ENCODE data around the gene SFR1. TPM values are rescaled to one million over a fixed set of nuclear protein-coding genes. Genes with fewer than 3 reads are reported as not detected.

The SFR1 gene
- total RNA-seq, 3 donors from 2014 or later: 6.3 to 11.4 (median 8.2) TPM

DNA sequence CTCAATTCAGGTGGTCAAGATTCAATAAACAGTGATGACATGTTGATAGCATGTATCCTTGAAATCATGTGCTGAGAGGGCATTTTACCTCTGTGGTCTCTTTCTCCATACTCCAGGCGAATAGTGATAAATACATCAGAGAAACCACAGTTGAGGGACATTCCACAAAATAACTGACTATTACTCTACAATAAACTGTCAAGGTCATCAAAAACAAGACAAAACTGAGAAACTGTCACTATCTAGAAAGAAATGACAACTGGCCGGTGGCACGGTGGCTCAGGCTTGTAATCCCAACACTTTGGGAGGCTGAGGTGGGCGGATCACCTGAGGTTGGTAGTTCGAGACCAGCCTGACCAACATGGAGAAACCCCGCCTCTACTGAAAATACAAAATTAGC, 16.2 kb downstream of the SFR1 start:
- no peak for TF ChIP-seq POLR2A (IDR thresholded peaks at IDR 0.05)
- TF ChIP-seq, protein P1, sequence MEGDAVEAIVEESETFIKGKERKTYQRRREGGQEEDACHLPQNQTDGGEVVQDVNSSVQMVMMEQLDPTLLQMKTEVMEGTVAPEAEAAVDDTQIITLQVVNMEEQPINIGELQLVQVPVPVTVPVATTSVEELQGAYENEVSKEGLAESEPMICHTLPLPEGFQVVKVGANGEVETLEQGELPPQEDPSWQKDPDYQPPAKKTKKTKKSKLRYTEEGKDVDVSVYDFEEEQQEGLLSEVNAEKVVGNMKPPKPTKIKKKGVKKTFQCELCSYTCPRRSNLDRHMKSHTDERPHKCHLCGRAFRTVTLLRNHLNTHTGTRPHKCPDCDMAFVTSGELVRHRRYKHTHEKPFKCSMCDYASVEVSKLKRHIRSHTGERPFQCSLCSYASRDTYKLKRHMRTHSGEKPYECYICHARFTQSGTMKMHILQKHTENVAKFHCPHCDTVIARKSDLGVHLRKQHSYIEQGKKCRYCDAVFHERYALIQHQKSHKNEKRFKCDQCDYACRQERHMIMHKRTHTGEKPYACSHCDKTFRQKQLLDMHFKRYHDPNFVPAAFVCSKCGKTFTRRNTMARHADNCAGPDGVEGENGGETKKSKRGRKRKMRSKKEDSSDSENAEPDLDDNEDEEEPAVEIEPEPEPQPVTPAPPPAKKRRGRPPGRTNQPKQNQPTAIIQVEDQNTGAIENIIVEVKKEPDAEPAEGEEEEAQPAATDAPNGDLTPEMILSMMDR (IDR thresholded peaks at IDR 0.05): no peak
- TF ChIP-seq POLR2AphosphoS5 (IDR thresholded peaks at IDR 0.05): no peak
- Histone ChIP-seq H3K9me3 (no peaks in the 10 kb centered on the region), H3K27me3 (no peaks in the 10 kb centered on the region), H3K4me3 (no peak overlapping the region), H3K36me3 (no peaks in the 10 kb centered on the region), H3K4me1 (no peaks in the 10 kb centered on the region), H3K27ac (no peak overlapping the region)
- DNase-seq (ENCODE audit: low spot score in 2 of 2): no peak
- intact Hi-C loops (cut with DNase I; ENCODE audit: low total_unique reads): no loop called here

DNA sequence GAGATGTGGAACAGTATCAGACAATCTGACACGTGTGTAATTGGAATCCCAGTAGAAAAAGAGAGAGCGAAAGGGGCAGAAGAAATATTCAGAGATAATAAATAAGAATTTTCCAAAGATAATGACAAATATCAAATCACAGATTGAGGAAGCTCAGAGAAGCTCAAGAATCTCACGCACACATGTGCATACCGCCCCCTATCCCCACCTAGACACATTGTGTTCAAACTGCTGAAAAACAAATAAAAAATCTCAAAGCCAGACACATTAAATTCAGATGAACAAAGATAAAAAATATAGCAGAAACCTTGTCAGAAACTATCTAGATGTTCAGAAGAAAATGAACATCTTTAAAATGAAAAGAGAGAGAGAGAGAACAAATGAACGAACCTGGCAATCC, 17.2 kb downstream of the SFR1 start:
- H3K36me3 ChIP-seq: no peaks in the 10 kb centered on the region
- DNase-seq (ENCODE audit: low spot score in 2 of 2): no peak
- intact Hi-C loops (cut with DNase I; ENCODE audit: low total_unique reads): no loop called here
- no peak overlapping the region for H3K27ac ChIP-seq
- no peaks in the 10 kb centered on the region for H3K4me1 ChIP-seq
- H3K9me3 ChIP-seq: no peaks in the 10 kb centered on the region
- no peak overlapping the region for H3K4me3 ChIP-seq
- TF ChIP-seq POLR2AphosphoS5 (IDR thresholded peaks at IDR 0.05) (no peak), POLR2A (IDR thresholded peaks at IDR 0.05) (no peak)
- TF ChIP-seq, protein P1 (IDR thresholded peaks at IDR 0.05): no peak
- H3K27me3 ChIP-seq: no peaks in the 10 kb centered on the region

DNA sequence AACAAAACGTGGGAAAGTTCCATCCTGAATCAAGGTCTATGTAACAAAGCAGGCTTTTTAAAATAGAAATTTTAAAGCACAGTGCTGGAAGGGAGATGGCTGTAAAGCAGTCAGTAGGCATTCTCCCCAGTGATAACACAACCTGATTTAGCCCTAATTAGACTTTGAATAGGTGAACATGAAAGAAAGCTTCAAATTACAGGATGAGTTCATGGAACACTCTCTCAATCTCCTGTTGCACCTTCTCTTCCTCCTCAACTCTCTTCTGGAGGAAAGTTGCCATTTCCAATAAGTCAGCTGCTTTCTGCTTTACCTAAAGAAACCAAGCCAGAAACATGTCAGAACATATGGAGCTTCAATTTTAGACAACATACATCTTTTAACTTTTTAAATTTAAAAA, 20.1 kb downstream of the SFR1 start:
- no peak overlapping the region for H3K4me3 ChIP-seq
- TF ChIP-seq, protein P1 (IDR thresholded peaks at IDR 0.05): no peak
- no peak for TF ChIP-seq POLR2A (IDR thresholded peaks at IDR 0.05)
- TF ChIP-seq POLR2AphosphoS5 (IDR thresholded peaks at IDR 0.05): no peak
- DNase-seq (ENCODE audit: low spot score in 2 of 2): no peak
- no peak overlapping the region for H3K27ac ChIP-seq
- no peaks in the 10 kb centered on the region for H3K27me3 ChIP-seq
- no peaks in the 10 kb centered on the region for H3K9me3 ChIP-seq
- intact Hi-C loops (cut with DNase I; ENCODE audit: low total_unique reads): no loop called here
- no peaks in the 10 kb centered on the region for H3K4me1 ChIP-seq
- H3K36me3 ChIP-seq: no peaks in the 10 kb centered on the region

DNA sequence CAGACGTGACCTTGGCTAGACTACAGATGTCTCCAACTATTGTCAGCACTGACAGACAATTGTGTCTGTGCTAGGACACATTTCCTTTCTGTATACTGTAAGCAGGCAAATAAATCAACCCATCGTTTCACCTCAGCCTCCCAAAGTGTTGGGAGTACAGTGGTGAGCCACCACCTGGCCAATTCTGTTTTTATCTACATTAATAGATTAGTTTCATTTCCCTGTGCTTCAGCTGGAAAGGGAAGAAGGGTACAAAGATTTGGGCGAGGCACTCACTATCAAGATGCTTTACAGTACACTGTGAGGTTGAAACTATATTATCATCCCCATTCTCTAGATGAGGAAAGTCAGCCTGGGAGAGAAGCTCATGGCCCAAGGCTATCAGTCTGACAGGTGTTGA, 21.9 kb downstream of the SFR1 start:
- Histone ChIP-seq H3K27me3 (no peaks in the 10 kb centered on the region), H3K36me3 (no peaks in the 10 kb centered on the region), H3K27ac (no peak overlapping the region), H3K4me1 (no peaks in the 10 kb centered on the region), H3K9me3 (no peaks in the 10 kb centered on the region), H3K4me3 (no peak overlapping the region)
- intact Hi-C loops (cut with DNase I; ENCODE audit: low total_unique reads): no loop called here
- no peak for DNase-seq (ENCODE audit: low spot score in 2 of 2)
- TF ChIP-seq, protein P1 (IDR thresholded peaks at IDR 0.05): no peak
- no peak for TF ChIP-seq POLR2AphosphoS5 (IDR thresholded peaks at IDR 0.05)
- TF ChIP-seq POLR2A (IDR thresholded peaks at IDR 0.05): no peak

DNA sequence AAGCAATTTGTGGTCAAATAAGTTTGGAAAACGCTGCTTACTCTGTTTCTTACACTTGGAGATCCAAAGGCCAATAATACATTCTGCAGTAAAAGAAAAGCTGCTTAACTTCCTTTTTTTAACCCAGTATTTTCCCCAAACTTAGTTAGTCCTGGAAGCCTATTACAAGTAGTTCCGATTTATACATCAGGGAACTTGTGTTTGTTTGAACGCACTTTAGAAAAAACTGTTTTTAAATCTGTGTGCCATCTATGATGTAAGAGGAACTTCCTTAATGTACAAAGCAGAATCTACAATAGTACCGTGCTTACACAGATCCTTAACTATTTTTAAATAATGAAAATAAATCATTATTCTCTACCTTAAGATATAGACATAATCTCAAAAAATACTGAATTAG, 23.0 kb downstream of the SFR1 start:
- intact Hi-C loops (cut with DNase I; ENCODE audit: low total_unique reads): no loop called here
- Histone ChIP-seq H3K36me3 (no peaks in the 10 kb centered on the region), H3K27me3 (no peaks in the 10 kb centered on the region), H3K4me1 (no peaks in the 10 kb centered on the region), H3K27ac (no peak overlapping the region), H3K9me3 (no peaks in the 10 kb centered on the region), H3K4me3 (no peak overlapping the region)
- TF ChIP-seq POLR2AphosphoS5 (IDR thresholded peaks at IDR 0.05) (no peak), POLR2A (IDR thresholded peaks at IDR 0.05) (no peak)
- TF ChIP-seq, protein P1 (IDR thresholded peaks at IDR 0.05): no peak
- no peak for DNase-seq (ENCODE audit: low spot score in 2 of 2)
